C4-2B (cell line): ENCODE measurements around the gene DENR.
"Not testable (repeated sequence)": the region's sequence is repeated elsewhere in the genome, so short reads cannot be mapped to it uniquely, and the experiment has no call there.

Source experiments
- H3K27ac ChIP-seq: fragments of 450-650 bp; 2 replicates; pipeline ENCODE4 v1.5.1; 2017
- CTCF ChIP-seq: fragments of 450-650 bp; conservative IDR thresholded peaks from 2 replicates; pipeline ENCODE4 v1.5.1; 2017; ENCODE audit warnings: mild to moderate bottlenecking
- ZFX ChIP-seq: fragments of 450-650 bp; IDR thresholded peaks from 2 replicates; pipeline ENCODE4 v1.6.1; 2017

DENR gene, protein sequence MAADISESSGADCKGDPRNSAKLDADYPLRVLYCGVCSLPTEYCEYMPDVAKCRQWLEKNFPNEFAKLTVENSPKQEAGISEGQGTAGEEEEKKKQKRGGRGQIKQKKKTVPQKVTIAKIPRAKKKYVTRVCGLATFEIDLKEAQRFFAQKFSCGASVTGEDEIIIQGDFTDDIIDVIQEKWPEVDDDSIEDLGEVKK

GRCh38 chr12:122752464-122753318, at the start of gene DENR:
Gene DENR, plus strand, starts transcription at chr12:122752824. Its CDS starts 878 bp downstream, at chr12:122753702.
- H3K27ac ChIP-seq, result peak within 1 kb of the TSS; percentile 89
- TF ChIP-seq CTCF (peak; percentile 78), ZFX (peak; percentile 87)

- H3K27ac ChIP-seq, result not testable (repeated sequence)
Measured at GRCh38 chr12:122702890-122703611, 49.6 kb upstream of the DENR start, which contains the start of gene HCAR2. Gene HCAR2, minus strand, starts transcription at chr12:122703357. Its CDS starts 74 bp downstream, at chr12:122703283.

GRCh38 chr12:122703841-122704240, 48.8 kb upstream of the DENR start:
- not testable (repeated sequence) for H3K27ac ChIP-seq

- not testable (repeated sequence) for H3K27ac ChIP-seq
Measured at GRCh38 chr12:122709287-122709686, 43.3 kb upstream of the DENR start.

DNA sequence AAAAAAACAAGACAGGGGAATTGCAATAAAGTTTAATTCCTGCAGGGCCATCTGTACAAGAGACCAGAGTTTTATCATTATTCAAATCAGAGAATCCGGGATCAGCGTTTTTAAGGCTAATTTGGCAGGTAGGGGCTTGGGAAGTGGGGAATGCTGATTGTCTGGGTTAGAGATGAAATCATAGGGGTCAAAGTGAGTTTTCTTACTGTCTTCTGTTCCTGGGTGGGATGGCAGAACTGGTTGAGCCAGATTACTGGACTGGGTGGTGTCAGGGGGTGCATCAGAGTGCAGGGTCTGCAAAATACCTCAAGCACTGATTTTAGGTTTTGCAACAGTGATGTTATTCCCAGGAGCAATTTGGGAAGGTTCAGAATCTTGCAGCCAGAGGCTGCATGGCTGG, 42.3 kb upstream of the DENR start:
- H3K27ac ChIP-seq, result not testable (repeated sequence)

DNA sequence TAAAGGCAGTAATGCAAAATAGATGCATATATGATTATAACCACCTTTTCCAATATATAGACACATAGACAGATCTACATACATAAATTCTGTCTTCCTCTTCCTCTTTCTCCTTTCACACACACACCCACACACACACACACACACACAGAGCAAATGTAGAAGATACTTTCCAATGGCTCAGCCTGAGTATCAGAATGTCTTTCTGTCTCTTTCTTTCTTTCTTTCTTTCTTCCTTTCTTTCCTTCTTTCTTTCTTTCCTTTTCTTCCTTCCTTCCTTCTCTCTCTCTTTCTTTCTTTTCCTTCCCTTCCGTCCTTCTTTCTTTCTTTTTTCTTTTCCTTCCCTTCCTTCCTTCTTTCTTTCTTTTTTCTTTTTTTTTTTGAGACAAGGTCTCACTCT, 41.4 kb upstream of the DENR start:
- H3K27ac ChIP-seq, result not testable (repeated sequence)

DNA sequence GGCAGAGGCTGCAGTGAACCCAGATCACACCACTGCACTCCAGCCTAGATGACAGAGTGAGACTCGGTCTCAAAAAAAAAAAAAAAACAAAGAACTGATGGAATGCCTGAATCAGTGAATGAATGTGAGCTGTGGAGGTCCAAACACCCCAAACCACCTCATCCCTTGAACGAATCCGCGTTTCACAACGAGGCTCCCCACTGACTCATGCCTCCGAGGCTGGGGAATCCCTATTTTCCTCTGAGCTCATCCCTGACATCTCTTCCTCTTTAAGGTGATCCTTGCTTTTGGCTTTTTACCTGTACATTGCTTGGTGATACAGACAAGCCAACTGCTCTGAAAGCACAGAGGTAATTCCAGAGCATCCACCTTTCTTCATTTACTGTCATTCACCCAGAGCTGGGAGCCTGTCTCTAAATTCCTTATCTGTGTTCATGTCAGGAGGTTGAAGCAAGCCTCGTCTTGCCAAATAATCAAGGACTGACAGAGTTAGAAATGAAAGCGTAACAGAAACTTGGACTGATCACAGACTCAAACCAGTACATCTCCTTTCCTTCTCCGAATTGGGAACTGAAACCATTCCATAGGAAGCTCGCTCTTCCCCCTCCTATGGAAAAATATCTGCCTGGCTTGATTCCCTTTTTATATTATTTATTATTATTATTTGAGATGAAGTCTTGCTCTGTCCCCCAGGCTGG, 39.0 kb upstream of the DENR start:
- not testable (repeated sequence) for H3K27ac ChIP-seq

GRCh38 chr12:122715211-122715610, 37.4 kb upstream of the DENR start:
- H3K27ac ChIP-seq, result not testable (repeated sequence)

- H3K27ac ChIP-seq, result not testable (repeated sequence)
Measured at GRCh38 chr12:122716658-122717057, 36.0 kb upstream of the DENR start, which contains the start of gene HCAR3. Gene HCAR3, minus strand, starts transcription at chr12:122716811. Its CDS starts 74 bp downstream, at chr12:122716737.

- H3K27ac ChIP-seq, result no peak overlapping the region
- TF ChIP-seq ZFX, result no peak
- no peak for TF ChIP-seq CTCF
Measured at GRCh38 chr12:122721057-122721545, 31.5 kb upstream of the DENR start.

GRCh38 chr12:122722387-122722786, 30.2 kb upstream of the DENR start:
- H3K27ac ChIP-seq, result no peak overlapping the region
- no peak for TF ChIP-seq ZFX
- TF ChIP-seq CTCF, result no peak
